Panc1 (cell line): ENCODE measurements around the gene GADL1. TPM values are rescaled to one million over a fixed set of nuclear protein-coding genes. Genes with fewer than 3 reads are reported as not detected.

Experiments
- ATAC-seq: fragments of 200-7000 bp; cut with Tn5 transposase; 2 replicates; pipeline ENCODE4 v1.9.1; 2020; ENCODE audit warnings: mild to moderate bottlenecking, moderate library complexity
- BruUV-seq: library from RNA; stranded (reverse); fragments of 400-500 nt; replicated peaks from 2 replicates; lab custom pipeline; 2021; lab: Mats Ljungman, UMichigan
- CTCF ChIA-PET: fragments of 300-600 bp; sonication (Branson Sonifier 250); formaldehyde crosslinking; loops from one replicate; lab custom pipeline; 2022; ENCODE audit warnings: antibody characterized with exemption; lab: Charles Lee
- POLR2A ChIA-PET: fragments of 300-600 bp; sonication (Branson Sonifier 250); formaldehyde crosslinking; loops from one replicate; lab custom pipeline; 2022; ENCODE audit warnings: antibody characterized with exemption; lab: Charles Lee
- DNase-seq: peaks from one replicate; pipeline ENCODE4 v3.0.0-alpha.2; 2010; ENCODE audit warnings: low read depth, low spot score
- H3K27ac ChIP-seq: 2 replicates; pipeline ENCODE4 v1.5.1; 2011; ENCODE audit warnings: mild to moderate bottlenecking, low read length, inconsistent platforms
- H3K27me3 ChIP-seq: fragments of 200-500 bp; sonication (Bioruptor generic); 2 replicates; pipeline ENCODE4 v1.6.0; 2014; ENCODE audit warnings: low read length, inconsistent platforms; ENCODE audit not compliant: control insufficient read depth, insufficient read depth
- H3K36me3 ChIP-seq: fragments of 200-500 bp; sonication (Bioruptor generic); 2 replicates; pipeline ENCODE4 v1.5.1; 2014; ENCODE audit warnings: inconsistent platforms, mild to moderate bottlenecking, low read length, moderate library complexity; ENCODE audit not compliant: control insufficient read depth, insufficient read depth
- H3K4me1 ChIP-seq: 2 replicates; pipeline ENCODE4 v1.5.1; 2011; ENCODE audit warnings: inconsistent platforms, mild to moderate bottlenecking, low read length, moderate library complexity; ENCODE audit not compliant: control insufficient read depth, insufficient read depth
- H3K4me3 ChIP-seq, 2 experiments: 2 replicates each; pipeline ENCODE4 v1.5.1; 2011 to 2012; ENCODE audit warnings: low read depth in 2 of 2, low read length in 2 of 2, mild to moderate bottlenecking in 2 of 2, inconsistent platforms in 1 of 2, moderate library complexity in 1 of 2
- H3K9me3 ChIP-seq: fragments of 200-500 bp; sonication (Bioruptor generic); 2 replicates; pipeline ENCODE4 v1.5.1; 2014; ENCODE audit warnings: low read depth, mild to moderate bottlenecking, inconsistent platforms, low read length, moderate library complexity; ENCODE audit not compliant: control insufficient read depth, insufficient read depth
- POLR2AphosphoS5 ChIP-seq: IDR thresholded peaks from 2 replicates; pipeline ENCODE4 v1.6.1; 2012; ENCODE audit warnings: mild to moderate bottlenecking, low read depth, low read length, moderate library complexity
- SIN3A ChIP-seq: IDR thresholded peaks from 2 replicates; pipeline ENCODE4 v1.6.1; 2012; ENCODE audit warnings: low read depth, mild to moderate bottlenecking, low read length, moderate library complexity, borderline replicate concordance; ENCODE audit not compliant: insufficient read depth
- TCF7L2 ChIP-seq: IDR thresholded peaks from 2 replicates; pipeline ENCODE4 v1.6.1; 2011; ENCODE audit warnings: mild to moderate bottlenecking, low read depth, low read length, inconsistent platforms
- in situ Hi-C: cut with HindIII; loops from 2 replicates; pipeline ENCODE4 v1.10.0; 2016; ENCODE audit warnings: low sequenced_read_pairs, low pct_unique_long_range_greater_than_20kb
- intact Hi-C: fragments of 100-400 bp; cut with micrococcal nuclease; formaldehyde crosslinking; loops from one replicate; pipeline ENCODE4 v1.10.0; 2022; ENCODE audit not compliant: unreplicated experiment
- total RNA-seq: library from RNA; stranded (reverse); gene quantifications from one replicate; pipeline ENCODE4 v1.2.1, GENCODE V29; 2021; ENCODE audit not compliant: unreplicated experiment
- TF ChIP-seq, protein P1 (sequence below): fragments of 450-650 bp; IDR thresholded peaks from 2 replicates; pipeline ENCODE4 v1.5.1; 2017; ENCODE audit warnings: mild to moderate bottlenecking
- TF ChIP-seq, protein P2 (sequence below), 2 experiments: IDR thresholded peaks; 2 replicates each; pipeline ENCODE4 v1.6.1; 2011 to 2012; ENCODE audit warnings: low read depth in 2 of 2, control low read depth in 1 of 2, low read length in 1 of 2, mild to moderate bottlenecking in 1 of 2, moderate library complexity in 1 of 2; ENCODE audit not compliant: insufficient read depth in 1 of 2

GADL1 gene
- total RNA-seq, 1 experiment from 2014 or later = not detected

GRCh38 chr3:30752970-30753369, 141.5 kb downstream of the GADL1 start:
- Histone ChIP-seq H3K36me3 (no peaks in the 10 kb centered on the region), H3K4me1 (peaks cover under 1% of the 10 kb centered on the region; the same call in 1 of the 2 replicates), H3K27me3 (no peaks in the 10 kb centered on the region), H3K27ac (no peak overlapping the region), H3K9me3 (no peaks in the 10 kb centered on the region), H3K4me3 (no peak overlapping the region)
- DNase-seq (no peak), ATAC-seq (no peak)
- TF ChIP-seq TCF7L2 (no peak), SIN3A (no peak)
- CTCF ChIA-PET = no interaction called here
- in situ Hi-C loops = no loop called here
- POLR2A ChIA-PET = interaction anchor here (0.6 kb wide), 2 partner anchors 49 to 397 kb away, joined by 3 read pairs; no protein-coding TSS in a partner anchor
- intact Hi-C loops = no loop called here
- BruUV-seq = no TSS peak

DNA sequence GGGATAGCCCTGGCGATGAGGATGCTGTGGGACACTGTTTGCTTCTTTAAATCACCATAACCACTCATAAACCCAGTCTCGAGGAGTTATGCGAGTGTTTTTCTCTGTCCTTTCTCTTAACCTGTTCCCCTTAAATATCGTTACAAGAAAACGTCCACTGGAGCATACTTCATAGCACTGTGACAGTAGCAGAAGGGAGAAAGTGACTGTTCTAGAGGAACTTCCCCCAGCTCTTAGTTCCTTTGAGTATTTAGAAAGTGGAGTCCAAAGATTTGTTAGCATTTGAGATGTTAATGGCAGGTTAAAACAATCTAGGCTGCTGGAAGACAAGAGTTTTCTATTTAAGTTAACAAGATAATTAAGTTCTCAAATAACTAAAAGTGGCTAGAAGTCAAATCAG, 142.0 kb downstream of the GADL1 start:
- Histone ChIP-seq H3K27ac (no peak overlapping the region), H3K27me3 (no peaks in the 10 kb centered on the region), H3K4me3 (no peak overlapping the region), H3K36me3 (no peaks in the 10 kb centered on the region), H3K9me3 (no peaks in the 10 kb centered on the region), H3K4me1 (peaks cover 5% of the 10 kb centered on the region; the same call in 1 of the 2 replicates)
- POLR2A ChIA-PET = interaction anchor here (0.6 kb wide), 1 partner anchor 398 kb away, joined by 3 read pairs; no protein-coding TSS in a partner anchor
- intact Hi-C loops (no loop called here), in situ Hi-C loops (no loop called here)
- CTCF ChIA-PET = no interaction called here
- ATAC-seq (no peak), DNase-seq (no peak)
- no TSS peak for BruUV-seq
- TF ChIP-seq SIN3A = no peak
- no peak for TF ChIP-seq TCF7L2
- TF ChIP-seq, protein P1, sequence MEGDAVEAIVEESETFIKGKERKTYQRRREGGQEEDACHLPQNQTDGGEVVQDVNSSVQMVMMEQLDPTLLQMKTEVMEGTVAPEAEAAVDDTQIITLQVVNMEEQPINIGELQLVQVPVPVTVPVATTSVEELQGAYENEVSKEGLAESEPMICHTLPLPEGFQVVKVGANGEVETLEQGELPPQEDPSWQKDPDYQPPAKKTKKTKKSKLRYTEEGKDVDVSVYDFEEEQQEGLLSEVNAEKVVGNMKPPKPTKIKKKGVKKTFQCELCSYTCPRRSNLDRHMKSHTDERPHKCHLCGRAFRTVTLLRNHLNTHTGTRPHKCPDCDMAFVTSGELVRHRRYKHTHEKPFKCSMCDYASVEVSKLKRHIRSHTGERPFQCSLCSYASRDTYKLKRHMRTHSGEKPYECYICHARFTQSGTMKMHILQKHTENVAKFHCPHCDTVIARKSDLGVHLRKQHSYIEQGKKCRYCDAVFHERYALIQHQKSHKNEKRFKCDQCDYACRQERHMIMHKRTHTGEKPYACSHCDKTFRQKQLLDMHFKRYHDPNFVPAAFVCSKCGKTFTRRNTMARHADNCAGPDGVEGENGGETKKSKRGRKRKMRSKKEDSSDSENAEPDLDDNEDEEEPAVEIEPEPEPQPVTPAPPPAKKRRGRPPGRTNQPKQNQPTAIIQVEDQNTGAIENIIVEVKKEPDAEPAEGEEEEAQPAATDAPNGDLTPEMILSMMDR = no peak
- no peak for TF ChIP-seq POLR2AphosphoS5
- TF ChIP-seq, protein P2, sequence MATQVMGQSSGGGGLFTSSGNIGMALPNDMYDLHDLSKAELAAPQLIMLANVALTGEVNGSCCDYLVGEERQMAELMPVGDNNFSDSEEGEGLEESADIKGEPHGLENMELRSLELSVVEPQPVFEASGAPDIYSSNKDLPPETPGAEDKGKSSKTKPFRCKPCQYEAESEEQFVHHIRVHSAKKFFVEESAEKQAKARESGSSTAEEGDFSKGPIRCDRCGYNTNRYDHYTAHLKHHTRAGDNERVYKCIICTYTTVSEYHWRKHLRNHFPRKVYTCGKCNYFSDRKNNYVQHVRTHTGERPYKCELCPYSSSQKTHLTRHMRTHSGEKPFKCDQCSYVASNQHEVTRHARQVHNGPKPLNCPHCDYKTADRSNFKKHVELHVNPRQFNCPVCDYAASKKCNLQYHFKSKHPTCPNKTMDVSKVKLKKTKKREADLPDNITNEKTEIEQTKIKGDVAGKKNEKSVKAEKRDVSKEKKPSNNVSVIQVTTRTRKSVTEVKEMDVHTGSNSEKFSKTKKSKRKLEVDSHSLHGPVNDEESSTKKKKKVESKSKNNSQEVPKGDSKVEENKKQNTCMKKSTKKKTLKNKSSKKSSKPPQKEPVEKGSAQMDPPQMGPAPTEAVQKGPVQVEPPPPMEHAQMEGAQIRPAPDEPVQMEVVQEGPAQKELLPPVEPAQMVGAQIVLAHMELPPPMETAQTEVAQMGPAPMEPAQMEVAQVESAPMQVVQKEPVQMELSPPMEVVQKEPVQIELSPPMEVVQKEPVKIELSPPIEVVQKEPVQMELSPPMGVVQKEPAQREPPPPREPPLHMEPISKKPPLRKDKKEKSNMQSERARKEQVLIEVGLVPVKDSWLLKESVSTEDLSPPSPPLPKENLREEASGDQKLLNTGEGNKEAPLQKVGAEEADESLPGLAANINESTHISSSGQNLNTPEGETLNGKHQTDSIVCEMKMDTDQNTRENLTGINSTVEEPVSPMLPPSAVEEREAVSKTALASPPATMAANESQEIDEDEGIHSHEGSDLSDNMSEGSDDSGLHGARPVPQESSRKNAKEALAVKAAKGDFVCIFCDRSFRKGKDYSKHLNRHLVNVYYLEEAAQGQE (IDR thresholded peaks at IDR 0.05; ENCODE audit: insufficient read depth in 1 of 2, low read depth in 2 of 2, low read length in 1 of 2) = no peak

DNA sequence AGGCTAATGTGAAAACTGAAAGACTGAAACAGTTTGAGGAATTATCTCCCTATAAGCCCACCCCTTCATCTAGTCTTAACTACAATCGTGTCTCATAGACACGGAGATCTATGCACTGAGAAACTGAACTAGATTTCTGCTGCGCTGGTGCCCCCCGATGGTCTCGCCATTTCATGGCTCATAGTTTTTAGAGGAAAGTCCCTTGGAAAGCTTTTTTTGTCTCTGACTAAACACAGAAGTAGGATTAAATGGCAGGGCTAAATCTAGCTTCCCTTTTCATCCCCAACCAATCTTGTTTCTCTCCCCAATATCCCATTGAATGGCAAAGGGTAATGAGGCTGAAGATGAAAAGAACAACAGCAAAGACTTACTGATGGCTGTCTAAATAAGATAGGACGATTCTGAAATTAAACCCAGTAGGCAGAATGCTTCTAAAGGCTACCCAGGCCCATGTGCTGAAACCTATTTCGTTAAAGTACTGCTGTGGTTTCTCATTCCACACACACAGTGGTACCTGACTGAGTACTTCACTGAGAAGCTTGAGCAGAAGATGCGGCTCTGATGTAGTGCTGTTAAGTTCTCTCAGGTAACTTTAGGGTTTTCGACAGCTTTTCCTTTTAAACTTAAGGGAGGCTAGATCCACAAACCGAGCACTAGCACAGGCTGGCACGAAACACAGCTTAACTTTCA, 142.7 kb downstream of the GADL1 start:
- peak; percentile 54; the same call in 1 of the 2 replicates for ATAC-seq
- Histone ChIP-seq H3K9me3 (no peaks in the 10 kb centered on the region), H3K27ac (no peak overlapping the region), H3K4me1 (peaks cover 9% of the 10 kb centered on the region), H3K36me3 (no peaks in the 10 kb centered on the region), H3K27me3 (no peaks in the 10 kb centered on the region), H3K4me3 (no peak overlapping the region)
- no TSS peak for BruUV-seq
- CTCF ChIA-PET = no interaction called here
- DNase-seq = no peak
- in situ Hi-C loops (no loop called here), intact Hi-C loops (no loop called here)
- POLR2A ChIA-PET = no interaction called here
- TF ChIP-seq SIN3A (no peak), POLR2AphosphoS5 (no peak), TCF7L2 (no peak)
- TF ChIP-seq, protein P2 (IDR thresholded peaks at IDR 0.05; ENCODE audit: insufficient read depth in 1 of 2, low read depth in 2 of 2, low read length in 1 of 2) = no peak
- TF ChIP-seq, protein P1 = peak; percentile 52
